K562 (cell line): Measurements from ENCODE around the gene PNMA5. TPM values are rescaled to one million over a fixed set of nuclear protein-coding genes. Genes with fewer than 3 reads are reported as not detected.
A peak's percentile ranks its signal among the peaks of the same experiment; 100 is the strongest.

ENCODE experiments used
- ARHGAP35 ChIP-seq: fragments of 450-650 bp; IDR thresholded peaks from 2 replicates; pipeline ENCODE4 v1.6.1; 2018; ENCODE audit not compliant: partially characterized antibody
- CBX3 ChIP-seq, 2 experiments: IDR thresholded peaks; 1 replicate in 1 of 2; 2 replicates in 1 of 2; pipeline ENCODE4 v1.6.1; 2012; ENCODE audit warnings: inconsistent platforms in 2 of 2, low read length in 2 of 2, borderline replicate concordance in 1 of 2, control low read depth in 1 of 2
- EP300 ChIP-seq: IDR thresholded peaks from 2 replicates; pipeline ENCODE4 v1.6.1; 2012; ENCODE audit warnings: low read length, improper control_type of control experiment
- GTF2E2 ChIP-seq: fragments of 200-800 bp; sonication (Bioruptor generic); IDR thresholded peaks from 2 replicates; pipeline ENCODE4 v1.6.1; 2016; ENCODE audit warnings: missing genetic modification characterization, missing compliant biosample characterization
- ILF3 ChIP-seq: fragments of 450-650 bp; IDR thresholded peaks from 2 replicates; pipeline ENCODE4 v1.6.1; 2018; ENCODE audit warnings: antibody characterized with exemption, mild to moderate bottlenecking, moderate library complexity, borderline replicate concordance
- MAFG ChIP-seq: fragments of 450-650 bp; conservative IDR thresholded peaks from 2 replicates; pipeline ENCODE4 v1.6.1; 2016; ENCODE audit warnings: missing genetic modification characterization, missing compliant biosample characterization
- PHF20 ChIP-seq: fragments of 450-650 bp; IDR thresholded peaks from 2 replicates; pipeline ENCODE4 v1.6.1; 2018; ENCODE audit not compliant: partially characterized antibody
- POLR2G ChIP-seq: fragments of 200-400 bp; formaldehyde crosslinking; IDR thresholded peaks from 2 replicates; pipeline ENCODE4 v1.6.1; 2017; ENCODE audit warnings: low read depth, mild to moderate bottlenecking, antibody characterized with exemption, low read length, moderate library complexity
- POLR2H ChIP-seq: IDR thresholded peaks from 2 replicates; pipeline ENCODE4 v1.6.1; 2016; ENCODE audit warnings: missing genetic modification characterization, low read depth, mild to moderate bottlenecking, control low read depth, missing compliant biosample characterization, moderate library complexity
- PPARD ChIP-seq: fragments of 250-450 bp; sonication (Bioruptor Pico); IDR thresholded peaks from 2 replicates; pipeline ENCODE4 v1.8.0; 2022; ENCODE audit warnings: inconsistent platforms, mild to moderate bottlenecking, moderate library complexity
- SETDB1 ChIP-seq: IDR thresholded peaks from one replicate; pipeline ENCODE4 v1.6.1; 2012; ENCODE audit warnings: low read length, control low read depth, inconsistent platforms
- ZNF584 ChIP-seq: fragments of 200-800 bp; sonication (Bioruptor generic); IDR thresholded peaks from 2 replicates; pipeline ENCODE4 v1.6.1; 2016; ENCODE audit warnings: low read depth, mild to moderate bottlenecking, missing genetic modification characterization, missing compliant biosample characterization
- polyA plus RNA-seq, 8 experiments: library from polyadenylated mRNA; depleted of rRNA in 4 of 8; stranded (reverse) in 5 of 8; unstranded in 3 of 8; fragments of >200 nt; fragmentation: Nextera tagmentation in 2 of 8; fragmentation: Illumina TruSeq in 1 of 8; extraction: Ambion mirVana in 2 of 8; extraction: Trizol in 1 of 8; gene quantifications; 2 replicates each; pipeline versions ENCODE4 v1.2.1 to v1.2.3, GENCODE V29; 2011 to 2014; ENCODE audit warnings: inconsistent platforms in 1 of 8, missing spikeins in 1 of 8
- total RNA-seq, 7 experiments: library from RNA; depleted of rRNA in 6 of 7; stranded (reverse); fragments of >200 nt in 6 of 7; fragmentation: Illumina TruSeq in 2 of 7; extraction: Trizol in 2 of 7; gene quantifications; 2 replicates each; pipeline versions ENCODE4 v1.2.1 to v1.2.3, GENCODE V29; 2011 to 2021; ENCODE audit warnings: low replicate concordance in 1 of 7
- TF ChIP-seq, protein P1 (sequence below), 2 experiments: IDR thresholded peaks; 2 replicates each; pipeline ENCODE4 v1.6.1; 2011; ENCODE audit warnings: borderline replicate concordance in 1 of 2, control low read depth in 1 of 2, low read depth in 1 of 2, low read length in 1 of 2, mild to moderate bottlenecking in 1 of 2, mixed read lengths in 1 of 2, moderate library complexity in 1 of 2; ENCODE audit not compliant: insufficient read depth in 1 of 2, insufficient read length in 1 of 2, poor library complexity in 1 of 2, severe bottlenecking in 1 of 2; ENCODE audit errors: extremely low read depth in 1 of 2
- TF ChIP-seq, protein P2 (sequence below): sonication (generic); formaldehyde crosslinking; IDR thresholded peaks from 2 replicates; pipeline ENCODE4 v1.4.0; 2020; ENCODE audit warnings: mild to moderate bottlenecking, missing genetic modification reagents
- TF ChIP-seq, protein P3 (sequence below): fragments of 250-450 bp; sonication (Bioruptor Pico); IDR thresholded peaks from 2 replicates; pipeline ENCODE4 v1.5.0; 2021
- TF ChIP-seq, protein P4 (sequence below), 3 experiments: fragments of 200-800 bp in 1 of 3; sonication (Bioruptor generic) in 1 of 3; sonication (generic) in 1 of 3; formaldehyde crosslinking in 1 of 3; IDR thresholded peaks; 2 replicates each; pipeline versions ENCODE4 v1.6.1 to v1.8.0; 2016 to 2022; ENCODE audit warnings: mild to moderate bottlenecking in 2 of 3, missing compliant biosample characterization in 2 of 3, missing genetic modification characterization in 2 of 3, missing genetic modification reagents in 1 of 3
- TF ChIP-seq, protein P5 (sequence below): fragments of 450-650 bp; formaldehyde crosslinking; IDR thresholded peaks from 2 replicates; pipeline ENCODE4 v1.4.0; 2022; ENCODE audit warnings: missing genetic modification characterization

The PNMA5 gene
- total and polyA plus RNA-seq, 9 of the 15 experiments (the other 6 are each of a cell fraction or from before 2014, with no cell fraction given): 0.03 to 0.20 (median 0.07) TPM; not detected in 3

DNA sequence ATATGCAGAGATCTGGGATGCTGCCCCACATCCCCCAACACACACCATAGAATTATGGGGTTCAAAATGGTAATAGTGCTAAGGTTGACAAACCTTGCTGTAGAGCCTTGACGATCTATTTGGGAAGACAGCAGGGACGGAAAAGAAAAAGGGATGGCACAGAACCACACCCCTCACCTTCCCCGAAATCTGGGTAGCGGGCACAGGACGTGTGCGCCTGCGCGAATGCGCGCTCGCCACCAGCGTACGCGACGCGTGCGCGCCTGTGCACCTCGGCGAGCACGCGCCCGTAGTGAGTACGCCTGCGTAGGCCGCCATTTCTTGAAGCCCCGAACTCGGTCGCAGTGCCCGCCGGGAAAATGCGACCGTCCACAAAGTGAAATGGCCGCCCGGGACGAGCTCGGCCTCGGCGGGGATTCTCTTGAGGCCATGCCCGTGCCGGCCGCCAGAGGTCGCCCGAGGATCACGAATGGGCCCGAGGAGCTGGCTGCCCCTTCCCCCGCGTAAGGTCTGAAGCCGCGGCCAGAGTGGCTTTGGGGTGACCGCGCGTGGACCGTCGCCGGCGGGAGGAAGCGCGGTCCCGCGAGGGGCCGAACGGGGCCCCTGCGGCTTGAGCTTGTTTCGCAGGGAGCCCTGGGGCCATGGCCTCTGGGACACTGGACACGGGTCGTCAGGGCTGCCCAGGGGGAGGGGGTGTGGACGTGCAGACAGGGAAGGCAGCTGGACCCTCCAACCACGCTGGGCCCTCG lies 52.4 kb downstream of the PNMA5 start (continued):
- TF ChIP-seq EP300: 0 out of 2 replicates have a peak, but pooled peaks have one; percentile 29
- peak; percentile 85 for TF ChIP-seq POLR2G
- TF ChIP-seq, protein P1, sequence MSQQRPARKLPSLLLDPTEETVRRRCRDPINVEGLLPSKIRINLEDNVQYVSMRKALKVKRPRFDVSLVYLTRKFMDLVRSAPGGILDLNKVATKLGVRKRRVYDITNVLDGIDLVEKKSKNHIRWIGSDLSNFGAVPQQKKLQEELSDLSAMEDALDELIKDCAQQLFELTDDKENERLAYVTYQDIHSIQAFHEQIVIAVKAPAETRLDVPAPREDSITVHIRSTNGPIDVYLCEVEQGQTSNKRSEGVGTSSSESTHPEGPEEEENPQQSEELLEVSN (IDR thresholded peaks at IDR 0.05; ENCODE audit: borderline replicate concordance in 1 of 2, extremely low read depth in 1 of 2, insufficient read depth in 1 of 2, insufficient read length in 1 of 2, low read depth in 1 of 2, low read length in 1 of 2, poor library complexity in 1 of 2, severe bottlenecking in 1 of 2): peak; percentile 25 to 75
- no peak for TF ChIP-seq ILF3
- TF ChIP-seq, protein P2, sequence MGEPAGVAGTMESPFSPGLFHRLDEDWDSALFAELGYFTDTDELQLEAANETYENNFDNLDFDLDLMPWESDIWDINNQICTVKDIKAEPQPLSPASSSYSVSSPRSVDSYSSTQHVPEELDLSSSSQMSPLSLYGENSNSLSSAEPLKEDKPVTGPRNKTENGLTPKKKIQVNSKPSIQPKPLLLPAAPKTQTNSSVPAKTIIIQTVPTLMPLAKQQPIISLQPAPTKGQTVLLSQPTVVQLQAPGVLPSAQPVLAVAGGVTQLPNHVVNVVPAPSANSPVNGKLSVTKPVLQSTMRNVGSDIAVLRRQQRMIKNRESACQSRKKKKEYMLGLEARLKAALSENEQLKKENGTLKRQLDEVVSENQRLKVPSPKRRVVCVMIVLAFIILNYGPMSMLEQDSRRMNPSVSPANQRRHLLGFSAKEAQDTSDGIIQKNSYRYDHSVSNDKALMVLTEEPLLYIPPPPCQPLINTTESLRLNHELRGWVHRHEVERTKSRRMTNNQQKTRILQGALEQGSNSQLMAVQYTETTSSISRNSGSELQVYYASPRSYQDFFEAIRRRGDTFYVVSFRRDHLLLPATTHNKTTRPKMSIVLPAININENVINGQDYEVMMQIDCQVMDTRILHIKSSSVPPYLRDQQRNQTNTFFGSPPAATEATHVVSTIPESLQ (CRISPR knock-in tag): 0 out of 2 replicates have a peak, but pooled peaks have one; percentile 73
- peak; percentile 58 for TF ChIP-seq PHF20
- TF ChIP-seq PPARD: no peak
- no peak for TF ChIP-seq ARHGAP35
- no peak for TF ChIP-seq MAFG (tag)
- TF ChIP-seq, protein P3, sequence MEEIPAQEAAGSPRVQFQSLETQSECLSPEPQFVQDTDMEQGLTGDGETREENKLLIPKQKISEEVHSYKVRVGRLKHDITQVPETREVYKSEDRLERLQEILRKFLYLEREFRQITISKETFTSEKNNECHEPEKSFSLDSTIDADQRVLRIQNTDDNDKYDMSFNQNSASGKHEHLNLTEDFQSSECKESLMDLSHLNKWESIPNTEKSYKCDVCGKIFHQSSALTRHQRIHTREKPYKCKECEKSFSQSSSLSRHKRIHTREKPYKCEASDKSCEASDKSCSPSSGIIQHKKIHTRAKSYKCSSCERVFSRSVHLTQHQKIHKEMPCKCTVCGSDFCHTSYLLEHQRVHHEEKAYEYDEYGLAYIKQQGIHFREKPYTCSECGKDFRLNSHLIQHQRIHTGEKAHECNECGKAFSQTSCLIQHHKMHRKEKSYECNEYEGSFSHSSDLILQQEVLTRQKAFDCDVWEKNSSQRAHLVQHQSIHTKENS: no peak
- TF ChIP-seq POLR2H (tag): no peak
- TF ChIP-seq, protein P4, sequence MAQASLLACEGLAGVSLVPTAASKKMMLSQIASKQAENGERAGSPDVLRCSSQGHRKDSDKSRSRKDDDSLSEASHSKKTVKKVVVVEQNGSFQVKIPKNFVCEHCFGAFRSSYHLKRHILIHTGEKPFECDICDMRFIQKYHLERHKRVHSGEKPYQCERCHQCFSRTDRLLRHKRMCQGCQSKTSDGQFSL (CRISPR knock-in tag; IDR thresholded peaks at IDR 0.05): no peak
- TF ChIP-seq, protein P4 (tag; IDR thresholded peaks at IDR 0.05): no peak
- TF ChIP-seq, protein P5, sequence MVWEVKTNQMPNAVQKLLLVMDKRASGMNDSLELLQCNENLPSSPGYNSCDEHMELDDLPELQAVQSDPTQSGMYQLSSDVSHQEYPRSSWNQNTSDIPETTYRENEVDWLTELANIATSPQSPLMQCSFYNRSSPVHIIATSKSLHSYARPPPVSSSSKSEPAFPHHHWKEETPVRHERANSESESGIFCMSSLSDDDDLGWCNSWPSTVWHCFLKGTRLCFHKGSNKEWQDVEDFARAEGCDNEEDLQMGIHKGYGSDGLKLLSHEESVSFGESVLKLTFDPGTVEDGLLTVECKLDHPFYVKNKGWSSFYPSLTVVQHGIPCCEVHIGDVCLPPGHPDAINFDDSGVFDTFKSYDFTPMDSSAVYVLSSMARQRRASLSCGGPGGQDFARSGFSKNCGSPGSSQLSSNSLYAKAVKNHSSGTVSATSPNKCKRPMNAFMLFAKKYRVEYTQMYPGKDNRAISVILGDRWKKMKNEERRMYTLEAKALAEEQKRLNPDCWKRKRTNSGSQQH (CRISPR knock-in tag): no peak
- no peak; a peak in 1 of 3 replicates for TF ChIP-seq CBX3 (IDR thresholded peaks at IDR 0.05; ENCODE audit: borderline replicate concordance in 1 of 2, low read length in 2 of 2)
- no peak for TF ChIP-seq ZNF584 (CRISPR knock-in tag)
- no peak for TF ChIP-seq SETDB1
- 0 out of 2 replicates have a peak, but pooled peaks have one; percentile 33 for TF ChIP-seq GTF2E2 (tag)
